H1 (cell line): ENCODE results near the gene REPIN1. TPM values are rescaled to one million over a fixed set of nuclear protein-coding genes. Genes with fewer than 3 reads are reported as not detected.
A peak's percentile ranks its signal among the peaks of the same experiment; 100 is the strongest.

ENCODE experiments used
- ASH2L ChIP-seq: fragments of 200-600, 300-600 bp; sonication (generic); IDR thresholded peaks from one replicate; pipeline ENCODE4 v1.7.1; 2017; ENCODE audit warnings: low read length
- BACH1 ChIP-seq: IDR thresholded peaks from 2 replicates; pipeline ENCODE4 v1.6.1; 2012; ENCODE audit warnings: low read length, improper control_type of control experiment
- CBX8 ChIP-seq: fragments of 300-800, 300-1000 bp; sonication (generic); IDR thresholded peaks from 2 replicates; pipeline ENCODE4 v1.7.1; 2016; ENCODE audit warnings: low read depth, low read length, borderline replicate concordance
- CHD2 ChIP-seq: IDR thresholded peaks from 2 replicates; pipeline ENCODE4 v1.6.1; 2012; ENCODE audit warnings: low read length, improper control_type of control experiment
- E2F6 ChIP-seq: IDR thresholded peaks from 2 replicates; pipeline ENCODE4 v1.6.1; 2012; ENCODE audit warnings: inconsistent platforms
- EGR1 ChIP-seq: IDR thresholded peaks from 2 replicates; pipeline ENCODE4 v1.6.1; 2011; ENCODE audit warnings: low read depth, low read length, borderline replicate concordance
- EP300 ChIP-seq, 2 experiments: IDR thresholded peaks; 1 replicate in 1 of 2; 2 replicates in 1 of 2; pipeline ENCODE4 v1.6.1; 2011 to 2012; ENCODE audit warnings: low read depth in 2 of 2, low read length in 2 of 2, mild to moderate bottlenecking in 2 of 2, borderline replicate concordance in 1 of 2, inconsistent platforms in 1 of 2, moderate library complexity in 1 of 2
- HDAC2 ChIP-seq, 2 experiments: fragments of 300-600 bp in 1 of 2; sonication (generic) in 1 of 2; IDR thresholded peaks; 2 replicates each; pipeline ENCODE4 v1.6.1; 2011 to 2012; ENCODE audit warnings: low read depth in 2 of 2, low read length in 2 of 2, mild to moderate bottlenecking in 2 of 2, moderate library complexity in 2 of 2, borderline replicate concordance in 1 of 2, inconsistent platforms in 1 of 2
- JUND ChIP-seq: IDR thresholded peaks from 2 replicates; pipeline ENCODE4 v1.6.1; 2011; ENCODE audit warnings: mild to moderate bottlenecking, improper control_type of control experiment, low read length
- KDM1A ChIP-seq: fragments of 200-600, 300-600 bp; sonication (generic); IDR thresholded peaks from 2 replicates; pipeline ENCODE4 v1.7.1; 2016; ENCODE audit warnings: mild to moderate bottlenecking, low read length, borderline replicate concordance
- MAFK ChIP-seq: IDR thresholded peaks from 2 replicates; pipeline ENCODE4 v1.6.1; 2012; ENCODE audit warnings: low read depth, mild to moderate bottlenecking, improper control_type of control experiment, low read length
- MAX ChIP-seq: IDR thresholded peaks from 2 replicates; pipeline ENCODE4 v1.6.1; 2012; ENCODE audit warnings: inconsistent platforms
- PHF8 ChIP-seq: fragments of 200-600 bp; sonication (generic); conservative IDR thresholded peaks from 2 replicates; pipeline ENCODE4 v1.7.1; 2012; ENCODE audit warnings: low read depth, mild to moderate bottlenecking, inconsistent platforms, low read length, moderate library complexity
- RAD21 ChIP-seq, 2 experiments: IDR thresholded peaks in 1 of 2; conservative IDR thresholded peaks in 1 of 2; 2 replicates each; pipeline ENCODE4 v1.6.1; 2011; ENCODE audit warnings: low read depth in 2 of 2, low read length in 2 of 2, improper control_type of control experiment in 1 of 2, inconsistent platforms in 1 of 2, mild to moderate bottlenecking in 1 of 2, moderate library complexity in 1 of 2
- RBBP5 ChIP-seq: IDR thresholded peaks from 2 replicates; pipeline ENCODE4 v1.7.1; 2012; ENCODE audit warnings: low read depth, mild to moderate bottlenecking, inconsistent platforms, low read length, moderate library complexity, borderline replicate concordance
- SAP30 ChIP-seq: fragments of 300-600 bp; sonication (generic); IDR thresholded peaks from 2 replicates; pipeline ENCODE4 v1.7.1; 2012; ENCODE audit warnings: low read length, moderate library complexity, mild to moderate bottlenecking, inconsistent platforms; ENCODE audit not compliant: insufficient read depth, insufficient replicate concordance
- SIN3A ChIP-seq, 2 experiments: IDR thresholded peaks in 1 of 2; conservative IDR thresholded peaks in 1 of 2; 2 replicates each; pipeline ENCODE4 v1.6.1; 2011 to 2012; ENCODE audit warnings: low read length in 2 of 2, improper control_type of control experiment in 1 of 2, low read depth in 1 of 2, mild to moderate bottlenecking in 1 of 2
- SIRT6 ChIP-seq: IDR thresholded peaks from one replicate; pipeline ENCODE4 v1.7.1; 2012; ENCODE audit warnings: low read length, inconsistent platforms
- SP1 ChIP-seq: IDR thresholded peaks from 2 replicates; pipeline ENCODE4 v1.6.1; 2011; ENCODE audit warnings: low read depth, low read length
- SP4 ChIP-seq: IDR thresholded peaks from 2 replicates; pipeline ENCODE4 v1.6.1; 2012; ENCODE audit warnings: low read length, inconsistent platforms
- TAF1 ChIP-seq: IDR thresholded peaks from 2 replicates; pipeline ENCODE4 v1.6.1; 2011; ENCODE audit warnings: mild to moderate bottlenecking, low read depth, low read length
- TCF12 ChIP-seq: IDR thresholded peaks from 2 replicates; pipeline ENCODE4 v1.6.1; 2011; ENCODE audit warnings: low read depth, mild to moderate bottlenecking, low read length
- YY1 ChIP-seq: IDR thresholded peaks from 2 replicates; pipeline ENCODE4 v1.6.1; 2011; ENCODE audit warnings: low read depth, mild to moderate bottlenecking, low read length
- polyA plus RNA-seq, 7 experiments: library from polyadenylated mRNA; depleted of rRNA in 3 of 7; stranded (reverse) in 5 of 7; unstranded in 2 of 7; fragments of >200 nt in 5 of 7; fragments of 200-250 nt in 2 of 7; gene quantifications; 1 replicate in 5 of 7; 2 replicates in 1 of 7; 4 replicates in 1 of 7; pipeline versions ENCODE4 v1.2.1 to v1.2.3, GENCODE V29; 2011 to 2013; ENCODE audit warnings: missing spikeins in 2 of 7, mixed read lengths in 2 of 7
- total RNA-seq: library from RNA; stranded (reverse); fragmentation: NEBNext Ultra II Directional; extraction: Animal tissue kit (Norgen Biotek cat#: 25700); gene quantifications from 2 replicates; pipeline ENCODE4 v1.2.1, GENCODE V29; 2021

REPIN1 gene
- total and polyA plus RNA-seq, 2 of the 8 experiments (the other 6 are each of a cell fraction or from before 2014, with no cell fraction given) = 98.6 to 125 TPM

- TF ChIP-seq SAP30 = no peak
- TF ChIP-seq MAX = peak; percentile 82
- TF ChIP-seq ASH2L = no peak
- TF ChIP-seq RBBP5 = no peak; the same call in 1 of the 2 replicates
- TF ChIP-seq SIN3A (conservative IDR thresholded peaks at IDR 0.05 in 1 of 2, IDR thresholded peaks at IDR 0.05 in 1 of 2; ENCODE audit: low read depth in 1 of 2, low read length in 2 of 2) = peak; percentile 41 to 50; a peak in 2 of 4 replicates
- TF ChIP-seq CHD2 = no peak
- TF ChIP-seq EGR1 = peak; percentile 82
- TF ChIP-seq KDM1A = peak; percentile 31; the same call in 1 of the 2 replicates
- TF ChIP-seq CBX8 = no peak
- TF ChIP-seq SP1 = no peak
- no peak for TF ChIP-seq JUND
- peak; percentile 79 to 99 for TF ChIP-seq HDAC2 (IDR thresholded peaks at IDR 0.05; ENCODE audit: borderline replicate concordance in 1 of 2, low read depth in 2 of 2, low read length in 2 of 2)
- peak; percentile 82 for TF ChIP-seq TAF1
- no peak for TF ChIP-seq SIRT6
- peak; percentile 59 for TF ChIP-seq E2F6
- TF ChIP-seq SP4 = no peak; the same call in 1 of the 2 replicates
- peak; percentile 88 for TF ChIP-seq YY1
- TF ChIP-seq PHF8 = peak; percentile 28; the same call in 1 of the 2 replicates
- 0 out of 2 replicates have a peak, but pooled peaks have one; percentile 51 for TF ChIP-seq TCF12
- TF ChIP-seq MAFK = peak; percentile 91
- peak in 1 of 2 experiments; percentile 9; a peak in 2 of 4 replicates for TF ChIP-seq RAD21 (IDR thresholded peaks at IDR 0.05 in 1 of 2, conservative IDR thresholded peaks at IDR 0.05 in 1 of 2; ENCODE audit: low read depth in 2 of 2, low read length in 2 of 2)
- TF ChIP-seq BACH1 = peak; percentile 90
- TF ChIP-seq EP300 (IDR thresholded peaks at IDR 0.05; ENCODE audit: borderline replicate concordance in 1 of 2, low read depth in 2 of 2, low read length in 2 of 2) = peak; percentile 1 to 79; a peak in 2 of 3 replicates
Measured at GRCh38 chr7:150404805-150405583, 36.4 kb downstream of the REPIN1 start (continued).
